ENCODE measurements around the gene SMYD3.

DNA sequence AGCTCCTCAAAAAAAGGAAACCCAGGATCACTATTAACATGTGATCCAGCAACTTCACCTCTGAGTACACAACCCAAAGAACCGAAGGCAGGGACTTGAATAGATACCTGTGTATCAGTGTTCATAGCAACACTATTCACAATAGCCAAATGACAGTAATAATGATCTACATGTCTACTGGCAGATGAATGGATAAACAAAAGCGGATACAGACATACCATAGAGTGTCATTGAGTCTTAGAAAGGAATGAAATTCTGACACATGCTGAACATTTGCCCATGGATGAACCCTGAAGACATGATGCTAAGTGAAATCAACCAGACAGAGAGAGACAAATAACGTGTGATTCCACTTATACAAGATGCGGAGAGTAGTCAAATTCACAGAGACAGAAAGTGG, 788.1 kb downstream of the SMYD3 start:
- TF ChIP-seq, protein P1, sequence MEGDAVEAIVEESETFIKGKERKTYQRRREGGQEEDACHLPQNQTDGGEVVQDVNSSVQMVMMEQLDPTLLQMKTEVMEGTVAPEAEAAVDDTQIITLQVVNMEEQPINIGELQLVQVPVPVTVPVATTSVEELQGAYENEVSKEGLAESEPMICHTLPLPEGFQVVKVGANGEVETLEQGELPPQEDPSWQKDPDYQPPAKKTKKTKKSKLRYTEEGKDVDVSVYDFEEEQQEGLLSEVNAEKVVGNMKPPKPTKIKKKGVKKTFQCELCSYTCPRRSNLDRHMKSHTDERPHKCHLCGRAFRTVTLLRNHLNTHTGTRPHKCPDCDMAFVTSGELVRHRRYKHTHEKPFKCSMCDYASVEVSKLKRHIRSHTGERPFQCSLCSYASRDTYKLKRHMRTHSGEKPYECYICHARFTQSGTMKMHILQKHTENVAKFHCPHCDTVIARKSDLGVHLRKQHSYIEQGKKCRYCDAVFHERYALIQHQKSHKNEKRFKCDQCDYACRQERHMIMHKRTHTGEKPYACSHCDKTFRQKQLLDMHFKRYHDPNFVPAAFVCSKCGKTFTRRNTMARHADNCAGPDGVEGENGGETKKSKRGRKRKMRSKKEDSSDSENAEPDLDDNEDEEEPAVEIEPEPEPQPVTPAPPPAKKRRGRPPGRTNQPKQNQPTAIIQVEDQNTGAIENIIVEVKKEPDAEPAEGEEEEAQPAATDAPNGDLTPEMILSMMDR (conservative IDR thresholded peaks at IDR 0.05; ENCODE audit: low read depth, low read length), result no peak
- TF ChIP-seq RFX5 (IDR thresholded peaks at IDR 0.05; ENCODE audit: low read depth, low read length) (no peak), RAD21 (IDR thresholded peaks at IDR 0.05; ENCODE audit: low read length) (no peak), MAFK (IDR thresholded peaks at IDR 0.05; ENCODE audit: low read depth, low read length) (no peak), POLR2A (IDR thresholded peaks at IDR 0.05; ENCODE audit: low read depth, low read length) (no peak), NFE2L2 (IDR thresholded peaks at IDR 0.05; ENCODE audit: low read depth, low read length) (no peak), CEBPB (IDR thresholded peaks at IDR 0.05; ENCODE audit: low read depth, low read length) (no peak), MAZ (IDR thresholded peaks at IDR 0.05; ENCODE audit: borderline replicate concordance, low read depth, low read length) (no peak), SMC3 (IDR thresholded peaks at IDR 0.05; ENCODE audit: low read depth, low read length) (no peak), FOS (IDR thresholded peaks at IDR 0.05; ENCODE audit: low read depth, low read length) (no peak)
- TF ChIP-seq, protein P2, sequence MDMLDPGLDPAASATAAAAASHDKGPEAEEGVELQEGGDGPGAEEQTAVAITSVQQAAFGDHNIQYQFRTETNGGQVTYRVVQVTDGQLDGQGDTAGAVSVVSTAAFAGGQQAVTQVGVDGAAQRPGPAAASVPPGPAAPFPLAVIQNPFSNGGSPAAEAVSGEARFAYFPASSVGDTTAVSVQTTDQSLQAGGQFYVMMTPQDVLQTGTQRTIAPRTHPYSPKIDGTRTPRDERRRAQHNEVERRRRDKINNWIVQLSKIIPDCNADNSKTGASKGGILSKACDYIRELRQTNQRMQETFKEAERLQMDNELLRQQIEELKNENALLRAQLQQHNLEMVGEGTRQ (IDR thresholded peaks at IDR 0.05; ENCODE audit: low read depth, low read length), result no peak
- TF ChIP-seq, protein P3, sequence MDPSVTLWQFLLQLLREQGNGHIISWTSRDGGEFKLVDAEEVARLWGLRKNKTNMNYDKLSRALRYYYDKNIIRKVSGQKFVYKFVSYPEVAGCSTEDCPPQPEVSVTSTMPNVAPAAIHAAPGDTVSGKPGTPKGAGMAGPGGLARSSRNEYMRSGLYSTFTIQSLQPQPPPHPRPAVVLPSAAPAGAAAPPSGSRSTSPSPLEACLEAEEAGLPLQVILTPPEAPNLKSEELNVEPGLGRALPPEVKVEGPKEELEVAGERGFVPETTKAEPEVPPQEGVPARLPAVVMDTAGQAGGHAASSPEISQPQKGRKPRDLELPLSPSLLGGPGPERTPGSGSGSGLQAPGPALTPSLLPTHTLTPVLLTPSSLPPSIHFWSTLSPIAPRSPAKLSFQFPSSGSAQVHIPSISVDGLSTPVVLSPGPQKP (IDR thresholded peaks at IDR 0.05; ENCODE audit: borderline replicate concordance, low read depth, low read length), result no peak
